Epidermal melanocyte (primary cell): Measurements from ENCODE around the gene SYT15B.
"Not testable (repeated sequence)": the region's sequence is repeated elsewhere in the genome, so short reads cannot be mapped to it uniquely, and the experiment has no call there.

Experiments
- DNase-seq: peaks from one replicate; pipeline ENCODE4 v3.0.0; 2011; ENCODE audit warnings: low spot score; ENCODE audit not compliant: insufficient read length

SYT15B gene

DNA sequence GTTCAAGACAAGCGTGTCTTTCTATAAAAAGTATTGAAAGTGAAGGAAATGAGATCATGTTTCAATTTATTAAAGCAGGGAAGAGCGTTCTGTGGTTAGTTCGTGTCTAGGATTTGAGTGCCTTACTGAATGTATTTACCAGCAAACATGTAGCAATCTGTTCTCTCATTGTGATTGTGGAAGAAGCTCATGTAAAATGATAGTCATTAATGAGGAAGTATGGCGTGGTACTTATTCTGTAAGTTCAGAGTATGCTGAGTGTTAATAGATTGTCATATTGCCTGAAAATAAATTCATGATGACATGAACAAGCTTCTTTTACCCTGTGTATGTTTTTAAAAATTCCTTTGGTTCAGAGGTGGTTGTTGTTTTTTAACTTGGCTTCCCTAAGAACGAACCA lies 32.5 kb downstream of the SYT15B start:
- not testable (repeated sequence) for DNase-seq

DNA sequence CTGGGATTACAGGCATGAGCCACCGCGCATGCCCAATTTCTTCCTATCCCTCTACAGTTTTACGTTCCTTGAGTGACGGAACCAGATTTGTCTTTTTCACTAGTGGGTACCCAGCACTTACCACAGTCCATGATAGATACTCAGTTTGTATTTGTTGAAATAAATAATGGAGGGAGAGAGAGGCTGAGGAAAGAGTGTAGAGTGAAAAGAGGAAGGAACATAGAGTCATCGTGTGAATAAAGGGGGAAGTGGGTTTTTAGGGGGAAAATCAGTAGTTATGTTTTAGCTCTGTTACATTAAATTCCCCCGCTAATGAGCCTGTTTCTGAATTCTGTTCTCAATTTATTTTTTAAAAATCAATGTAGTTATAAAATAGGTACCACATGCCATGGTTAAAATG lies 37.7 kb downstream of the SYT15B start:
- DNase-seq = not testable (repeated sequence)

DNA sequence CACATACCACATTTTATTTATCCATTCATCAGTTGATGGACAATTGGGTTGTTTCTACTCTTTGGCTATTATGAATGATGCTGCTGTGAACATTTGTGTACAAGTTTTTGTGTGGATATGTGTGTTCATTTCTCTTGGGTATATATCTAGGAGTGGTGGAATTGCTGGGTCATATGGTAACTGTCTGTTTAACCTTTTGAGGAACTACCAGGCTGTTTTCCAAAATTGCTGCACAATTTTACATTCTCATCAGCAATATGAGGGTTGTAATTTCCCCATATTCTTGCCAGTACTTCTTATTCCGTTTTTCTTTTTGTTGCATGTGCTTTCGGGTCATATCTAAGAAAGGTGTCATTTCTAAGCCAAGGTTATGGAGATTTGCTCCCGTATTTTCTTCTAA lies 38.3 kb downstream of the SYT15B start:
- not testable (repeated sequence) for DNase-seq

DNA sequence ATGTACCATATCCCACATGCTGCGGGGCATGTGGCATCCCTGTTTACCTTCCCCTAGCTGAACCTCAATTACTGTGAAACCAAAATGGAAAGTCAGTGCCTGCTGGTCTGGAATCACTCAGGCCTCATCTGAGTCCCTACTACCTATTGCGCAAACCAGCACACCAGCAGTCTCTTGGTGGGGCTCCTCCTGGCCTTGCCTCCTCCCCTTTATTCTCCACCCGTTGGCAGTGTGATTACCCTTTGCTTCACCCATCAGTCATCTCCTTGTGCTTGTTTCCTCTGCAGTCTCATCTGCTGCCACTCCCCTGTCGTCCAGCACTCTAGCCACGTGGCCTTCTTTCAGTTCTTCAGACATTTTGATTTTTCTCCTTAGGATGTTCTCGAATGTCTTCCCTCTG lies 39.3 kb downstream of the SYT15B start:
- DNase-seq = not testable (repeated sequence)

DNA sequence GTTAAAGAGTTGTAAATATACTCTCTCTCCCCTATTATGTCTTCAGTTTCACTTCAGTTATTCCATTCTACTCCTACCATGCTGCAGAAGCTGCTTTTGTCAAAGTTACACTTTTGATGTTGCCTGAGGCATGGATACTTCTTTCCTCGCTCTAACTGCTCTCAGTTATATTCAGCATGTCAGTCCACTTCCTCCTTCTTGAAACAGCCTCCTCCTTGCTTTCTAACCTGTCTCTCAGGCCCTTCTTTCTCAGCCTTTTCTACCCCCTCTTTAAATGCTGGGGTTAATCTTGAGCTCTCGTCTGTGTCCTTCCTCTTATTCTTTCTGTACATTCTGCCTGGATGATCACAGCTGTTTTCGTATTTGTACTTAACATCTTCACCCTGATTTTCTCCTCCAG lies 40.0 kb downstream of the SYT15B start:
- not testable (repeated sequence) for DNase-seq

DNA sequence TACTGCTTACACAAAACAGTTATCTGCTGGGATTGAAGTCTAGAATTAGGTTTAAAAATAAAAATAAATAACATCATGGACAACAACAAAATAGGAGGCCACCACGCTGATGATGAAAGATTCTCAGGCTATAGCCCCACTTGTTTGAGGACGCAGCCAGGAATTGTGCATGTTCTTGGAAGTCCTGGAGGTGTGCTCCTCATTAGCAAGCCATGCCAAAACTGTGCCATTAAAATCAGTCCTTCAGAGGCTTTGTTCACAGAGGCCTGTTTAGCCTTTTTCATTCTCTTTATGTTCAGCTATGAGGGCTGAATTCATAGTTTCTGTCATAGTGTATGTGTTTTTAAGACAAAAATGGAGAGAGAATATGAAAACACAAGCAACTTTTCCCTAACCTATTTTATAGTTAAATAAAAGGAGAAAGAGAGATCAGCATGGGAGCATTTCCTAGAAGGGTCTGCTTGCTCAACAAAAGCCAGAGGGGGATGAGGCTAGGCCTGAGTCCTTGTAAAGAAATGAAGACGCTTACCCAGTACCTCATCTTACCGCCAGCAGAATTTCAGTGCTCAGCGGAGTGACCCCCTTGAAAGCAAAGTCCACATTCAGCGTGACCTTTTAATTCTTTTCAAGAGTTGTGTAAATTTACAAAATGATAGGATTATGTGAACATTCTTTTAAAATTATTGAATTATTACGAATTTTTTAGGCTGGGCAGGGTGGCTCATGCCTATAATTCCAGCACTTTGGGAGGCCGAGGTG lies 46.2 kb downstream of the SYT15B start:
- DNase-seq = not testable (repeated sequence)
